NCI-H526 (cell line): ENCODE measurements around the gene ARF1.

ENCODE experiments used
- DNase-seq, 2 experiments: peaks; one replicate each; lab custom pipeline; 2025; lab: John Stamatoyannopoulos, UW

ARF1 gene

GRCh38 chr1:228123505-228123904 is 41.0 kb downstream of the ARF1 start:
- no peak for DNase-seq

GRCh38 chr1:228125185-228125584 is 42.7 kb downstream of the ARF1 start:
- DNase-seq = no peak

GRCh38 chr1:228131766-228132165 is 49.3 kb downstream of the ARF1 start:
- DNase-seq = no peak

- DNase-seq = no peak
Observed at GRCh38 chr1:228134591-228134990, 52.1 kb downstream of the ARF1 start.

GRCh38 chr1:228136901-228137300 is 54.4 kb downstream of the ARF1 start:
- no peak for DNase-seq

GRCh38 chr1:228139406-228139930 is 57.0 kb downstream of the ARF1 start:
- no peak for DNase-seq

- DNase-seq = peak; percentile 95 to 98
Observed at GRCh38 chr1:228139931-228140723, 57.6 kb downstream of the ARF1 start, which contains the start of gene GUK1. Gene GUK1, plus strand, starts transcription at chr1:228140279. Its CDS starts 24 bp downstream, at chr1:228140303.

GRCh38 chr1:228140724-228141225 is 58.3 kb downstream of the ARF1 start:
- no peak for DNase-seq

- no peak for DNase-seq
Observed at GRCh38 chr1:228141226-228142044, 58.9 kb downstream of the ARF1 start.

- DNase-seq = no peak
Observed at GRCh38 chr1:228142155-228142691, 59.7 kb downstream of the ARF1 start.

- DNase-seq = no peak
Observed at GRCh38 chr1:228142701-228143136, 60.2 kb downstream of the ARF1 start.

- DNase-seq = no peak
Observed at GRCh38 chr1:228143480-228144192, 61.1 kb downstream of the ARF1 start.

GRCh38 chr1:228144193-228144992 is 61.9 kb downstream of the ARF1 start:
- DNase-seq = no peak

- no peak for DNase-seq
Observed at GRCh38 chr1:228144993-228145343, 62.5 kb downstream of the ARF1 start.

- no peak for DNase-seq
Observed at GRCh38 chr1:228145463-228146416, 63.2 kb downstream of the ARF1 start.

- DNase-seq = no peak
Observed at GRCh38 chr1:228146417-228147150, 64.1 kb downstream of the ARF1 start.

GRCh38 chr1:228147151-228147693 is 64.7 kb downstream of the ARF1 start:
- no peak for DNase-seq

GRCh38 chr1:228147768-228148167 is 65.3 kb downstream of the ARF1 start:
- no peak for DNase-seq
